HepG2 (cell line): ENCODE data around the gene WNK4. TPM values are rescaled to one million over a fixed set of nuclear protein-coding genes. Genes with fewer than 3 reads are reported as not detected.

Source experiments
- ATF7 ChIP-seq, 2 experiments: fragments of 450-650 bp in 1 of 2; sonication (generic) in 1 of 2; formaldehyde crosslinking in 1 of 2; IDR thresholded peaks; 2 replicates each; pipeline versions ENCODE4 v1.4.0 to v1.6.1; 2016 to 2020; ENCODE audit warnings: antibody characterized with exemption in 1 of 2, mild to moderate bottlenecking in 1 of 2, missing genetic modification reagents in 1 of 2
- HDAC2 ChIP-seq: sonication (generic); formaldehyde crosslinking; IDR thresholded peaks from 2 replicates; pipeline ENCODE4 v1.4.0; 2020; ENCODE audit warnings: missing genetic modification reagents
- KLF9 ChIP-seq: IDR thresholded peaks from 2 replicates; pipeline ENCODE4 v1.6.1; 2016; ENCODE audit warnings: low read depth
- MIER3 ChIP-seq: IDR thresholded peaks from 2 replicates; pipeline ENCODE4 v1.6.1; 2016; ENCODE audit warnings: missing compliant biosample characterization, borderline replicate concordance
- RBM22 ChIP-seq: fragments of 200-400 bp; formaldehyde crosslinking; optimal IDR thresholded peaks from 2 replicates; pipeline ENCODE3; 2017; ENCODE audit warnings: mild to moderate bottlenecking, low read length, moderate library complexity
- ZBTB7A ChIP-seq: sonication (generic); formaldehyde crosslinking; IDR thresholded peaks from 2 replicates; pipeline ENCODE4 v1.8.0; 2022; ENCODE audit warnings: mild to moderate bottlenecking, missing genetic modification reagents
- ZMYM4 ChIP-seq: sonication (generic); formaldehyde crosslinking; IDR thresholded peaks from 2 replicates; pipeline ENCODE4 v1.8.1; 2023; ENCODE audit warnings: mild to moderate bottlenecking, missing genetic modification reagents
- ZNF12 ChIP-seq: sonication (generic); formaldehyde crosslinking; IDR thresholded peaks from 2 replicates; pipeline ENCODE4 v1.5.0; 2020; ENCODE audit warnings: missing genetic modification reagents
- ZNF30 ChIP-seq: sonication (generic); formaldehyde crosslinking; IDR thresholded peaks from 2 replicates; pipeline ENCODE4 v1.5.0; 2020; ENCODE audit warnings: mild to moderate bottlenecking, missing genetic modification reagents
- ZNF431 ChIP-seq: sonication (generic); formaldehyde crosslinking; IDR thresholded peaks from 2 replicates; pipeline ENCODE4 v1.9.0; 2022; ENCODE audit warnings: missing genetic modification reagents, low read depth, mild to moderate bottlenecking, borderline replicate concordance
- ZNF543 ChIP-seq: sonication (generic); formaldehyde crosslinking; IDR thresholded peaks from 2 replicates; pipeline ENCODE4 v1.4.0; 2020; ENCODE audit warnings: mild to moderate bottlenecking, missing genetic modification reagents
- ZNF550 ChIP-seq: sonication (generic); formaldehyde crosslinking; IDR thresholded peaks from 2 replicates; pipeline ENCODE4 v1.4.0; 2020; ENCODE audit warnings: mild to moderate bottlenecking, missing genetic modification reagents, borderline replicate concordance
- ZNF790 ChIP-seq: sonication (generic); formaldehyde crosslinking; IDR thresholded peaks from 2 replicates; pipeline ENCODE4 v1.8.0; 2022; ENCODE audit warnings: missing genetic modification reagents, mild to moderate bottlenecking, borderline replicate concordance
- polyA plus RNA-seq, 8 experiments: library from polyadenylated mRNA; depleted of rRNA in 3 of 8; stranded (reverse) in 7 of 8; unstranded in 1 of 8; fragments of >200 nt; fragmentation: Illumina TruSeq in 4 of 8; extraction: Trizol in 4 of 8; gene quantifications; 2 replicates each; pipeline versions ENCODE4 v1.2.1 to v1.2.3, GENCODE V29; 2011 to 2016; ENCODE audit warnings: low read depth in 4 of 8, missing spikeins in 1 of 8, mixed read lengths in 1 of 8; ENCODE audit not compliant: insufficient read depth in 1 of 8
- total RNA-seq, 5 experiments: library from RNA; depleted of rRNA; stranded (reverse); fragments of >200 nt; fragmentation: Illumina TruSeq; extraction: Trizol; gene quantifications; 2 replicates each; pipeline ENCODE4 v1.2.3, GENCODE V29; 2016; ENCODE audit warnings: low read depth in 1 of 5
- TF ChIP-seq, protein P1 (sequence below): sonication (generic); formaldehyde crosslinking; IDR thresholded peaks from 2 replicates; pipeline ENCODE4 v1.5.1; 2020; ENCODE audit warnings: mild to moderate bottlenecking, missing genetic modification reagents, borderline replicate concordance
- TF ChIP-seq, protein P2 (sequence below): sonication (generic); formaldehyde crosslinking; IDR thresholded peaks from 2 replicates; pipeline ENCODE4 v1.8.0; 2022; ENCODE audit warnings: missing genetic modification reagents, mild to moderate bottlenecking, borderline replicate concordance
- TF ChIP-seq, protein P3 (sequence below): sonication (generic); formaldehyde crosslinking; IDR thresholded peaks from 2 replicates; pipeline ENCODE4 v1.4.0; 2020; ENCODE audit warnings: missing genetic modification reagents, borderline replicate concordance
- TF ChIP-seq, protein P4 (sequence below): IDR thresholded peaks from 2 replicates; pipeline ENCODE4 v1.6.1; 2016
- TF ChIP-seq, protein P5 (sequence below): sonication (generic); formaldehyde crosslinking; IDR thresholded peaks from 2 replicates; pipeline ENCODE4 v1.4.0; 2020; ENCODE audit warnings: mild to moderate bottlenecking, missing genetic modification reagents
- TF ChIP-seq, protein P6 (sequence below): sonication (generic); formaldehyde crosslinking; IDR thresholded peaks from 2 replicates; pipeline ENCODE4 v1.4.0; 2020; ENCODE audit warnings: mild to moderate bottlenecking, missing genetic modification reagents

WNK4 gene
- total and polyA plus RNA-seq, 2 of the 13 experiments (the other 11 are each of a cell fraction or from before 2014, with no cell fraction given): 2.7 to 13.7 TPM

DNA sequence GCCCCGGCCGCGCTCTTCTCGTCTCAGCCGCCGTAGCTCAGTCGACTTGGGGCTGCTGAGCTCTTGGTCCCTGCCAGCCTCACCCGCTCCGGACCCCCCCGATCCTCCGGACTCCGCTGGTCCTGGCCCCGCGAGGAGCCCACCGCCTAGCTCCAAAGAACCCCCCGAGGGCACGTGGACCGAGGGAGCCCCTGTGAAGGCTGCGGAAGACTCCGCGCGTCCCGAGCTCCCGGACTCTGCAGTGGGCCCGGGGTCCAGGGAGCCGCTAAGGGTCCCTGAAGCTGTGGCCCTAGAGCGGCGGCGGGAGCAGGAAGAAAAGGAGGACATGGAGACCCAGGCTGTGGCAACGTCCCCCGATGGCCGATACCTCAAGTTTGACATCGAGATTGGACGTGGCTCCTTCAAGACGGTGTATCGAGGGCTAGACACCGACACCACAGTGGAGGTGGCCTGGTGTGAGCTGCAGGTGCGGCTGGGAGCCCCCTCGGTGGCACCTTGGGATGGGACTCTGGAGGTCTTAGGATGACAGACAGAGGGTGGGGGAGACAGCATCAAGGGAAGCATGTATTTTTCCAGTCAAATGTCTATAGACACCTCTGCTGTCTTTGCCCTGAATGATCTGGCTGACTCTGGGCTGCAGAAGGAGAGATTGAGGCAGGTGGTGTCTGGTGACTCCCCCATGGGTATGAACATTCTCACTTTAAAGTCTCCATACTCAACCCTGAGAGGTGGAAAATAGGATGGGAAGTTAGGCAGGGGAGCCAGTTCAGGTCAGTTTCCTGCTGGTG, 635 bp downstream of the WNK4 start (continued):
- TF ChIP-seq, protein P1, sequence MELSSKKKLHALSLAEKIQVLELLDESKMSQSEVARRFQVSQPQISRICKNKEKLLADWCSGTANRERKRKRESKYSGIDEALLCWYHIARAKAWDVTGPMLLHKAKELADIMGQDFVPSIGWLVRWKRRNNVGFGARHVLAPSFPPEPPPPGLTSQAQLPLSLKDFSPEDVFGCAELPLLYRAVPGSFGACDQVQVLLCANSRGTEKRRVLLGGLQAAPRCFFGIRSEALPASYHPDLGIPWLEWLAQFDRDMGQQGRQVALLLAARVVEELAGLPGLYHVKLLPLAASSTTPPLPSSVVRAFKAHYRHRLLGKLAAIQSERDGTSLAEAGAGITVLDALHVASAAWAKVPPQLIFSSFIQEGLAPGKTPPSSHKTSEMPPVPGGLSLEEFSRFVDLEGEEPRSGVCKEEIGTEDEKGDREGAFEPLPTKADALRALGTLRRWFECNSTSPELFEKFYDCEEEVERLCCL: no peak
- TF ChIP-seq ATF7 (IDR thresholded peaks at IDR 0.05): no peak
- peak; percentile 26; the same call in 1 of the 2 replicates for TF ChIP-seq ATF7 (CRISPR knock-in tag; IDR thresholded peaks at IDR 0.05)
- TF ChIP-seq ZNF30 (CRISPR knock-in tag): 0 out of 2 replicates have a peak, but pooled peaks have one; percentile 22
- TF ChIP-seq, protein P2, sequence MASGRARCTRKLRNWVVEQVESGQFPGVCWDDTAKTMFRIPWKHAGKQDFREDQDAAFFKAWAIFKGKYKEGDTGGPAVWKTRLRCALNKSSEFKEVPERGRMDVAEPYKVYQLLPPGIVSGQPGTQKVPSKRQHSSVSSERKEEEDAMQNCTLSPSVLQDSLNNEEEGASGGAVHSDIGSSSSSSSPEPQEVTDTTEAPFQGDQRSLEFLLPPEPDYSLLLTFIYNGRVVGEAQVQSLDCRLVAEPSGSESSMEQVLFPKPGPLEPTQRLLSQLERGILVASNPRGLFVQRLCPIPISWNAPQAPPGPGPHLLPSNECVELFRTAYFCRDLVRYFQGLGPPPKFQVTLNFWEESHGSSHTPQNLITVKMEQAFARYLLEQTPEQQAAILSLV (CRISPR knock-in tag): 0 out of 2 replicates have a peak, but pooled peaks have one; percentile 48
- TF ChIP-seq ZNF543 (CRISPR knock-in tag): 0 out of 2 replicates have a peak, but pooled peaks have one; percentile 13
- TF ChIP-seq ZMYM4 (CRISPR knock-in tag): 0 out of 2 replicates have a peak, but pooled peaks have one; percentile 5
- TF ChIP-seq ZNF790 (CRISPR knock-in tag): peak; percentile 54; the same call in 1 of the 2 replicates
- peak; percentile 58 for TF ChIP-seq RBM22
- TF ChIP-seq HDAC2 (CRISPR knock-in tag): no peak
- TF ChIP-seq MIER3 (CRISPR knock-in tag): no peak
- TF ChIP-seq, protein P3, sequence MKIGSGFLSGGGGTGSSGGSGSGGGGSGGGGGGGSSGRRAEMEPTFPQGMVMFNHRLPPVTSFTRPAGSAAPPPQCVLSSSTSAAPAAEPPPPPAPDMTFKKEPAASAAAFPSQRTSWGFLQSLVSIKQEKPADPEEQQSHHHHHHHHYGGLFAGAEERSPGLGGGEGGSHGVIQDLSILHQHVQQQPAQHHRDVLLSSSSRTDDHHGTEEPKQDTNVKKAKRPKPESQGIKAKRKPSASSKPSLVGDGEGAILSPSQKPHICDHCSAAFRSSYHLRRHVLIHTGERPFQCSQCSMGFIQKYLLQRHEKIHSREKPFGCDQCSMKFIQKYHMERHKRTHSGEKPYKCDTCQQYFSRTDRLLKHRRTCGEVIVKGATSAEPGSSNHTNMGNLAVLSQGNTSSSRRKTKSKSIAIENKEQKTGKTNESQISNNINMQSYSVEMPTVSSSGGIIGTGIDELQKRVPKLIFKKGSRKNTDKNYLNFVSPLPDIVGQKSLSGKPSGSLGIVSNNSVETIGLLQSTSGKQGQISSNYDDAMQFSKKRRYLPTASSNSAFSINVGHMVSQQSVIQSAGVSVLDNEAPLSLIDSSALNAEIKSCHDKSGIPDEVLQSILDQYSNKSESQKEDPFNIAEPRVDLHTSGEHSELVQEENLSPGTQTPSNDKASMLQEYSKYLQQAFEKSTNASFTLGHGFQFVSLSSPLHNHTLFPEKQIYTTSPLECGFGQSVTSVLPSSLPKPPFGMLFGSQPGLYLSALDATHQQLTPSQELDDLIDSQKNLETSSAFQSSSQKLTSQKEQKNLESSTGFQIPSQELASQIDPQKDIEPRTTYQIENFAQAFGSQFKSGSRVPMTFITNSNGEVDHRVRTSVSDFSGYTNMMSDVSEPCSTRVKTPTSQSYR (CRISPR knock-in tag): no peak
- 0 out of 2 replicates have a peak, but pooled peaks have one; percentile 3 for TF ChIP-seq ZNF431 (CRISPR knock-in tag)
- TF ChIP-seq, protein P4, sequence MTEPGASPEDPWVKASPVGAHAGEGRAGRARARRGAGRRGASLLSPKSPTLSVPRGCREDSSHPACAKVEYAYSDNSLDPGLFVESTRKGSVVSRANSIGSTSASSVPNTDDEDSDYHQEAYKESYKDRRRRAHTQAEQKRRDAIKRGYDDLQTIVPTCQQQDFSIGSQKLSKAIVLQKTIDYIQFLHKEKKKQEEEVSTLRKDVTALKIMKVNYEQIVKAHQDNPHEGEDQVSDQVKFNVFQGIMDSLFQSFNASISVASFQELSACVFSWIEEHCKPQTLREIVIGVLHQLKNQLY (CRISPR knock-in tag): 0 out of 2 replicates have a peak, but pooled peaks have one; percentile 9
- TF ChIP-seq, protein P5, sequence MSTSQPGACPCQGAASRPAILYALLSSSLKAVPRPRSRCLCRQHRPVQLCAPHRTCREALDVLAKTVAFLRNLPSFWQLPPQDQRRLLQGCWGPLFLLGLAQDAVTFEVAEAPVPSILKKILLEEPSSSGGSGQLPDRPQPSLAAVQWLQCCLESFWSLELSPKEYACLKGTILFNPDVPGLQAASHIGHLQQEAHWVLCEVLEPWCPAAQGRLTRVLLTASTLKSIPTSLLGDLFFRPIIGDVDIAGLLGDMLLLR (CRISPR knock-in tag): peak; percentile 80; the same call in 1 of the 2 replicates
- no peak for TF ChIP-seq ZBTB7A (CRISPR knock-in tag)
- no peak for TF ChIP-seq KLF9 (CRISPR knock-in tag)
- TF ChIP-seq, protein P6, sequence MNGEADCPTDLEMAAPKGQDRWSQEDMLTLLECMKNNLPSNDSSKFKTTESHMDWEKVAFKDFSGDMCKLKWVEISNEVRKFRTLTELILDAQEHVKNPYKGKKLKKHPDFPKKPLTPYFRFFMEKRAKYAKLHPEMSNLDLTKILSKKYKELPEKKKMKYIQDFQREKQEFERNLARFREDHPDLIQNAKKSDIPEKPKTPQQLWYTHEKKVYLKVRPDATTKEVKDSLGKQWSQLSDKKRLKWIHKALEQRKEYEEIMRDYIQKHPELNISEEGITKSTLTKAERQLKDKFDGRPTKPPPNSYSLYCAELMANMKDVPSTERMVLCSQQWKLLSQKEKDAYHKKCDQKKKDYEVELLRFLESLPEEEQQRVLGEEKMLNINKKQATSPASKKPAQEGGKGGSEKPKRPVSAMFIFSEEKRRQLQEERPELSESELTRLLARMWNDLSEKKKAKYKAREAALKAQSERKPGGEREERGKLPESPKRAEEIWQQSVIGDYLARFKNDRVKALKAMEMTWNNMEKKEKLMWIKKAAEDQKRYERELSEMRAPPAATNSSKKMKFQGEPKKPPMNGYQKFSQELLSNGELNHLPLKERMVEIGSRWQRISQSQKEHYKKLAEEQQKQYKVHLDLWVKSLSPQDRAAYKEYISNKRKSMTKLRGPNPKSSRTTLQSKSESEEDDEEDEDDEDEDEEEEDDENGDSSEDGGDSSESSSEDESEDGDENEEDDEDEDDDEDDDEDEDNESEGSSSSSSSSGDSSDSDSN (CRISPR knock-in tag): peak; percentile 2; the same call in 1 of the 2 replicates
- 0 out of 2 replicates have a peak, but pooled peaks have one; percentile 83 for TF ChIP-seq ZNF550 (CRISPR knock-in tag)
- peak; percentile 7; the same call in 1 of the 2 replicates for TF ChIP-seq ZNF12 (CRISPR knock-in tag)
